HG03025 (cell line): Measurements from ENCODE around the gene SPCS1.

Experiments used
- ATAC-seq: cut with Tn5 transposase; IDR thresholded peaks from one replicate; pipeline ENCODE4 v1.9.1; 2021; ENCODE audit warnings: mild to moderate bottlenecking, moderate library complexity; ENCODE audit not compliant: unreplicated experiment, low FRiP score

Gene SPCS1

DNA sequence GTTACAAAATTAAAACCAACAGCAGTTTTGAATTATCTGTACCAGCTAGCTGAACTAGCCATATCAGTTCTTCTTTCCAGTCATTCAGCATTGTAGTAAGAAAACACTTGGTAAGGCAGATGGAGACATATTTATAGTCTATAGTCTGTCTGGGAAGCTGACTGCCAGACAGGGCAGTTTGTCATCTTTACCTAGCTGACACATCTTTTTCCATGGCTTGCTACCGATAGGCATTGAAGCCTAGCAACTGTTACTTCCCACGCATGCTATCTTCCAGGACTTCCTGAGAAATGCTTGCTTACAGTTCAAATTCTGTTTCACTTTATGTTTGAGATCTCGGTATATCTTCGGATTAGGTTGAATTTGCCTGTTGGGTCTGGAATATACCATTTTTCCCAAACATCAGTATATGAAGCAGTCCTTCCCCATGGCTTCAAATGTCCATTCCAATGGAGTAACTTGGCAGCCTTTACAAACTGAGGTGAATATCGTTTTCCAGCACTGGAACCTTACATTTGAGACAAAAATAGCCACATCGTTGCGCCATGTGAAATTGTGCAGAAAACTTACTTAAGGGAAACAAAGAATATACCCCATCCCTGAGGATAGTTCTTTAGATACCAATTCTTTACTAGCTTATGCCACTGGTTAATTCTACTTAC is 11.2 kb upstream of the SPCS1 start:
- ATAC-seq = no peak

DNA sequence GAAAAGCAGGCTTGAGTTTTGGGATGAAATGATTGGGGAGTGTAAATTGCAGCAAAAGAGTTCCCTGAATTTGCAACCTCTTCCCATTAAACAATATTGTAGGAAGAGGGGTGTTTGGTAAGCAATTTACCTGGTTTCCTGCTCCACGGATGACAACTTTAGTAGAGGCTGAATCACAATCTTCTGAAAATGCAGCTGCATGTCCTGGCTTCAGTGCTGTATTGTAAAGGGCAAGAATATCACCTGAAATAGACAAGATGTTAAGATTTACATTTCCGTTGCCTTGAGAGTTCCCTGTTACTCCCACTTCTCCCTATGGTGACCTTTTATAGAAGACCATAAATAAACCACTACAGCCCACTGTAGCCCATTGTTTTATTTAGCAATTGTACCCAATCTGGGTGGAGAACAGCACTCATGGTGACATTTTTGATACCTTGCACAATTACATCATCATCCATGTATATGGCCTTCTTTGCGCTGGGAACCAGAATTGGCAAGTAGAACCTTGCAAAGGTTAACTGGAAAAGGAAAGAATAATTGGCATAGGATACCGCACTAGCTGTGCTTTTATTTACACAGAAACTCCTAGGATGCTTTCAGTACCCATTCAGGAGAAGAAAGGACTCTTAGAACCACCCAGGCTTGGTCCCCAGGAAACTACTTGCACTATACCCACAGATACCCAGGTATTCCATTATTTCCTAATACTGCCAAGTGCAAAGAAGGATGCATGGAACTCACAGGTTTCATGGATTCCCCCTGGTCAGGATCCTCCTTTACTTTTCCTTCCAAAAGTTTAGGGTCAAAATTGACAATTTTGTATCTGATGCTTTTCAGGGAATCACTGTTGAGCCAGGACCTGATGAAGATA is 9.9 kb upstream of the SPCS1 start:
- no peak for ATAC-seq

DNA sequence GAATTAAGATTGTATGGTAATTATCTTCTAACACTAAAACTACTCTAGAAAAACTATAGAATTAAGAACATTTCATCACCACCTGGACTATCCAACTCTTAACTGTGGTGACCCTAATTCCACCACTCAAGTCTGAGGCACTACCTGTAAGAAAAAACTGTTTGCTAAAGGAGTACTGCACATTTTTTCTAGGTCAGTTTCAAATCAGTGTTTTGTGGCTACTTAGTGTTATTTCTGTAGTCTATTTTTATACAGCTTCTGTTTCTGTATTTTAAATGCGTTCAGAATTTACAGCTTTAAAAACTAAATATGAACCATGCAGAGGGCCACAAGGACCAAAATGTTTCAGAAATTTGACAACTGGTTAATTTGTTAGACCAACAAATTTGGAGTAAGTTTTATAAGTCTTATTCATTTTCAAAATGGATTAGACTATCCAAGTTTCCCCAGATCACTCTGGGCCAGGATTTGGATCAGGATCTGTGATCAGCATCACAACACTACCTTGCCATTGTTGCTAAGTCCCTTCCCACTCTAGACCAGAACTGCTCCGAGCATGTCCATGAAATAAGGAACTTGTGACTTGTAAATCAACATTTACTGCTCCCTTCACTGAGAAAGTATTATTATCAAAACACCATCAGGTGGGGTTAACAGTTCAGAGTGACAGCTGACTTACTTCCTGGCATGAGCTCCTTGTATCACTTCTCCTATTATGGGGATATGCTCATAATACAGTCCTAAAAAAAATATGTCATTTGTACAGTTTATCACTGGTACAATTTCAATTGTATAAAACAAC is 8.9 kb upstream of the SPCS1 start:
- no peak for ATAC-seq

DNA sequence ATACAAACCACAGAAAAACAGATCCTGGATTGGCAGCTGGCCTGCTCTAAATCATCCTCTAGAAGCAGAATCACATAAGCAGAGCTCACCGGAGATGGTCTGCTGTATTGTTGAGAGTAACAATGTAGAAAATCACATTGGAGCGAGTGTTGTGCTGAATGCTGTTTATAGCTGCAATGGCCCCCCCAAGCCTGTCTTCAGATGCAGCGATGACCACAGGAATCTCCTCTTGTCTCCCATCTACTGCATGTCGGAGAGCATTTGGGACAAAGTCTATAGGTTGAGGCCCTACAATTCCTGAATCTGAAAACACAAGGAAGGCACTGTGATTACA is 8.3 kb upstream of the SPCS1 start:
- no peak for ATAC-seq

DNA sequence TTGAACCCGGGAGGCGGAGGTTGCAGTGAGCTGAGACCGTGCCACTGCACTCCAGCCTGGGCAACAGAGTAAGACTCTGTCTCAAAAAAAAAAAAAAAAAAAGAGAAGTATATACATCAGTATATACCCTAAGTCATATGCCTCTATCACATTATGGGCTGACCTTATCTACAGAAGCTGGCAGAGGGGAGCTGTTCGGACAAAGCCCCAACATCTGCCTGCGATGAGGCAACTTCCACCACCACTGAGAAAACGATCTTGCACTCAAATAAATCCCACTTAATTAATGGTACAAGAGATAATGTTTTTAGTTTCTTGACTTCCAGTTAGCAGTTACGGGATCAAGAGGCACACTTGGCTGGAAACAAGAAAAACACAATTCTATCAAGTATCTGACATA is 2.6 kb upstream of the SPCS1 start:
- no peak for ATAC-seq

DNA sequence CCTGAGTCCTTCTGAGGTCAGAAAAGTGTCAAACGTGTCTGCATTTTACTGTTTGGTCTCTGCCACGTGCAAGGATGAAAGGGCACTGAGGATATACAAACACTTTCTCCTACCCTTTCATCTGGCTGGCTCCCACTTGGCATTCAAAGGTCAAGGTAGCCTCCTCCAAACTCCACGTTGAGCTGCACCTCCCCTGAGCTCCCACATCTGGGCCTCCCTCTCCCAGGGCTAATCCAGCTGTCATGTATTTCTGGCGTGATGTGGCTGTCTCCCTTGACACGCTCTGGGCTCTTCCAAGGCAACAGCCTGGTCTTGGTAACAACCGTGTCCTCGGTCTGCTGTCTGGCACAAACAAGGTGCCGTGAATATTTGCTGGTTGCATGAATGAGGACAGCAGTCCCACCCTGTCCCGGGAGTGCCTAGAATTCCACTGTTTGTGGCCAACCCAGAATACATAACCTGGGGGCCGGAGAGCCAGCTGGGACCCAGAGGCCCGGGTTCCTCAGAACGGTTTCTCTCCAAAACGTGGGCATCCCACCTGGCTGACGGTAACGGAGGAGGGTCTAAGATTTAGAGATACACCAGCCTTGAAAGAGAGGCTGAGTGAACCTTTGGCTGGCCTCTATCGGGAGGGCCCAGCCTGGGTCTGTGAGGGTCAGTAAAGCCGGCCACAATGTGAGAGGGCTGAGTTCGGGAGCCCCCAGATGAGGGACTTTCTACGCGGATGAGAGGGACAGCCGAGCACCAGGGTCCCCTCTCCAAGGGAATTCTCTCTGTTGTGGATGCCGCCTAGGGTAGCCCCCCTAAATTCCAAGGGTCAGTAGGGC is 1.1 kb upstream of the SPCS1 start:
- ATAC-seq = no peak

DNA sequence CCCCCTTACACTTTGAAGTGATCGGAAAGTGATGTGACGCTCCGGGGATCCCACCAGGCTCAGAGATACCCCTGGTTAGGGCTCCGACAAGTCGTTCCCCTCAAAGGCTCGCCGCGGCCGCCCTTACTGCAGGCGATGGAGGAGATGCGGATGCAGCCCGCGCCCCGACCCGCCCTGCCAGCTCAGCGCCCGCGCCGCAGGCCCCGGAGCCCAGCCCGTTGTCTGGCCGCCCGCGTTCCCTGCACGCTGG is 543 bp upstream of the SPCS1 start:
- ATAC-seq = no peak

DNA sequence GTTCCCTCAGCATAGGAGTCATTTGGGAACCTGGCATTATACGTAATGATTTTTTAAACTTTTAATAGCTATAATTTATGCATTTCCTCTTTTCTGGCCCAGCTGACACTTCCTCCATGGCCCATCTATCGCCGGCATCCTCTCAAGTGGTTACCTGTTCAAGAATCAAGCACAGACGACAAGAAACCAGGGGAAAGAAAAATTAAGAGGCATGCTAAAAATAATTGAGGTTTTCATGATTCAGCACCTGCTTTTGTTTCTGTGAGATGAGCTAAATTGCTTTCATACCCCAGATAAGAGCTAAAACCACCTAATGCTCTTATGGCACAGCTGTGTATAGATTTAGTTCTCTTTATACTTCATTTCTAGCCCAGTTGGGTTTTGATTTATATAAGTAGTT is 1.7 kb downstream of the SPCS1 start:
- ATAC-seq = no peak

DNA sequence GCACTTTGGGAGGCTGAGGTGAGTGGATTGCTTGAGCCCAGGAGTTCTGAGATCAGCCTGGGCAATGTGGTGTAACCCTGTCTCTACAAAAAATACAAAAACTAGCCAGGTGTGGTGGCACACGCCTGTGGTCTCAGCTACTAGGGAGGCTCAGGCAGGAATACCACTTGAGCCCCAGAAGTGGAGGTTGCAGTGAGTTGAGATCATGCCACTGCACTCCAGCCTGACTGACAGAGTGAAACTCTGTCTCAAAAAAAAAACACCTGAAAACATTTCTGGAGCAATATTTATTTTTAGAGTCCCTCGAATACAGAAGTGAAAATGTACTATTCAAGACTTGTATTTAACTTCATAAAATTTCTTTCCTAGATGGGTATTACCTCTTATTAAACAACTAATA is 4.6 kb downstream of the SPCS1 start:
- no peak for ATAC-seq

DNA sequence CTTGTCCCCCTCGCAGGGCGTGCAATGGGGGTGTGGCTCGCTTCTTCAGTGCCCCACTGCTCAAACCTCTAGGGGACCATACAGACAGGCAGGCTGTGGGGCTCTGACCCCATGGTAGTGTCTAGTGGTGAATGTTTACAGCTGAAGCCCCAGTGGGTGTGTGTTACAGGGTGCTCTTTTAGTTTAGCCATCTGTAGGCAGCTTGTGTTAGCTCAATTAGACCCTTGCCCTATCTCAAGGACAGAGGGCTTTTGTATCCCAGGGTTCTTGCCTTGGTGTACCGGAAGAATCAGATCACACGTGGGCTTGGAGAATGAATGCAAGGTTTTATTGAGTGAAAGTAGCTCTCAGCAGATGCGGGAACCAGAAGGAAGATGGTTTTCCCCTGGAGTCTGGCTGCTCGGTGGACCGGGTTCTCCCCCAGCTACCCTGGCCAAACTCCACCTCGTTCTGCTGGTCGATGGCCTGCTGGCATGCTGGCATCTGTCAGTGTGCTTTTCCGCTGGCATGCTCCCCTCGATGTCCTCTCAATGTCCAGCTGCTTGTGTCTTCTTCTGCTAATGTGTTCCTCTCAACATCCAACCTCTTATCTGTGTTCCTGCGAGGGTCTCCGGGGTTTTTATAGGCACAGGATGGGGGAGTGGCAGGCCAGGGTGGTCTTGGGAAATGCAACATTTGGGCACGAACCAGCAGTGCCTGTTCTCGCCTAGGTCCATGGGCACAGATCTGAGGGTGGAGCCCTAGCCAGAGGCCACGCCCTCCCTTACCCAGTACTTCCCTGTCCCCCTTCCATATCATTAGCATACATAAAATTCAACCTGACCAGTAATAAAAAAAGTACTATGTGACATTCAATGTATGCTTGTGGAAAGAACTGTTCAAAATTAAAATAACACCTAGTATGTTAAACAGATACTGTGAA is 6.6 kb downstream of the SPCS1 start:
- ATAC-seq = no peak

DNA sequence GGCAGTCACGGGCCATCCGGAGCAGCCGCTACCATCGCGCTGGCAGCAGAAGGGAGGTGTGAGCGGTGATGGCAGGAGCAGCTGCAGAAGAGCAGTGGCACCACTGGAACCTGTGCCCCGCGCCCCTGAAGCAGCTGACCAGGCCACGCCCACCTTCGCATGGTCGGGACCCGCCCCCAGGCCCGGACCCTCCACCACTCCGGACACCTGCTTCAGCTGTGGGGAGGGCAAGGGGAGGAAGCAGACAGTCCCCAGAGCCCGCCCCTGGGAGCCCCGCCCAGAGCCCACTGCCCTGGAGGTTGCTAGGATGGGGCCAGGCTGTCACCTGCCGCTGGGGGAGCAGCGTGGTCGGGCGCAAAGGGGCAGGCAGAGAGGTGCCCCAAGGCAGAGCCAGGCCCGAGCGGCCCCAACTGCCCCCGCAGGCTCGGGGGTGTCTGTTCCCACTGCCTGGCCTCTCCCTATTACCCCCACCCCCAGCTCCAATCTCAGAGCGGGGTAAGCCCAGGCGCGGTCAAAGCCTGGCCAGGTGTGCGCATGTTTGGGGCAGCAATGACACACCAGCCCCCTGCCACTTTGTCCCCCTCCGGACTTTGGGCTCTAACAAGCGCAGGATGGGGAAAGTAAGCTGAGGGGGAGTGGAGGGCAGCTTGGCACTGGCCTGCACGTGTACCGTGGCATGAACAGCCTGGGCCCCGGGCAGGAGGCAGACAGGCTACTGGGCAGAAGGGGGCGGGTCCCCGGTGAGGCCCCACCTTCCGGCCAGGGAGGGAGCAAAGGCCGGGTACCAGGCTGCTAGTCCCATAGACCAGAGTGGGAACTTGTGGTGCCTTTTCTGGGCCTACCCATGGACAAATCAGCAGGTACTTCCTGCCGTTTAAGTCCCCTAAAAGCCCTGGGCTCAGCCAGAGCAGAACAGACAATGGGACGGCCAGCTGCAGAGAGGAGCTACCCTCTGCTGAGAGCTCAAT is 8.7 kb downstream of the SPCS1 start:
- no peak for ATAC-seq

DNA sequence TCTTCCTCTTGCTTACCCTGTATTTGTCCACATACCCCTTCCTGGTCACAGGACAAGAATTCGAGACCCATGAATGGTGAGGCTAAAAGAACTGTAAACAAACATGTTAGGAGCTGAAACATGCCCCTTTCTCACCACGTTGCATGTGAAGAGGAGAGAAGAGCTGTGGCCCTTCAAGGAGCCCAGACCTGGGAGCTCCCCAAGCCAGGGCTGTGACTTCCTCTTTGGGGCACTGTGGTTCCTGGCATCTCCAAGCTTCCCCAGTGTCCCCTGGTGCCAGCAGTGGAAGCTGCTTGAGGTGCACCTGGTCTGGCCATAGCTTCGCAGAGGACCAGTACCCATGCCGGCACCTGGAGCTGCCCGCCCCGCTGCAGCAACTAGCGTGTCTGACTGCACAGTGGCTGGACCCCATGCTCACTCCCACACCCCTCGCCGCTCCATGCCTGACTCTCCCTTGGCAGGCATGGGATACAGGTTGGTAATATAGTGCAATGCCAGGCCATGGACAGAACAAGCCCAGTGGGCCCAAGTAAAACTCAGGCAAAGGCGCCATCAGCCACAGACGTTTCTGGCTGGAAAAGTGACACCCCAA is 9.9 kb downstream of the SPCS1 start:
- ATAC-seq = no peak

DNA sequence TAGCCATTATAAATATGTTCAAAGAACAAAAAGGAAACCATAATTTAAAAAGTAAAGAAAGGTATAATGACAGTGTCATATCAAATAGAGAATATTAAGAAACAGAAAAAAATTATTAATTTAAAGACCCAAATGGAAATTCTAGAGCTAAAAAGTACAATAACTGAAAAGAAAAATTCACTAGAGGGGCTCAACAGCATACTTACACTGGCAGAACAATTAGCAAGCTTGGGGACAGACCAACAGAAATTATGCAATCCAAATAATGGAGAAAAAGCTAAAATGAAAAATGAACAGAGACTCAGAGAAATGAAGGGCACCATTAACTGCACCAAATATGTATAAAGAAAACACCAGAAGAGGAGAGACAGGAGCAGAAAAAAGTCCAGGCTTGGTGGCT is 13.7 kb downstream of the SPCS1 start:
- ATAC-seq = no peak

DNA sequence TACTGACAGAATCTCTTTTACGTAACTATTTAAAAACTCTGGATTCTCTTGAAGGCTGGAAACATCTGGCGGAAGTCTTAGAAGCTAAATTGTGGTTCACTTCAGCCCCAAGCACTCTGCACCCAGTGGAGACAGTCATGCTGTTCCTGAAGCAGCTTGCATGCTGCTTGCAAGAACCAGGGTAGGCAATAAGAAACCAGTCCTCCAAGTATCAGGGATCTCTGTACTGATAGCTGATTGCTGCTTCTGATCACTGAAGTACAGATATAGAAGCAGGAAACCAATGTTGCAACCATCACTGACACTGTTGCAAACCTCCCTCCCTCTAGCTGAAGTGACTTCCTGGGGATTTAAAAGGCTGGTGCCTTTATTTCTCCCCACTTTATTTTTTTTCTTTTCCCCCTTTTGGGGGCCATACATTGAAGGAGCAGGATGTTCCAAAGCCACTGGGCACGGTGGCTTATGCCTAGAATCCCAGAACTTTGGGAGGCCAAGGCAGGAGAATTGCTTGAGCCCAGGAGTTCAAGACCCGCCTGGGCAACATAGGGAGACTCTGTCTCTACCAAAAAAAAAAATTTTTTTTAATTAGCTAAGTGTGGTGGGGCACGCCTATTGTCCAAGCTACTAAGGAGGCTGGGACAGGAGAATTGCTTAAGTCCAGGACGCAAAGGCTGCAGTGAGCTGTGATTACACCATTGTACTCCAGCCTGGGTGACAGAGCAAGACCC is 15.3 kb downstream of the SPCS1 start:
- peak; percentile 43 for ATAC-seq

DNA sequence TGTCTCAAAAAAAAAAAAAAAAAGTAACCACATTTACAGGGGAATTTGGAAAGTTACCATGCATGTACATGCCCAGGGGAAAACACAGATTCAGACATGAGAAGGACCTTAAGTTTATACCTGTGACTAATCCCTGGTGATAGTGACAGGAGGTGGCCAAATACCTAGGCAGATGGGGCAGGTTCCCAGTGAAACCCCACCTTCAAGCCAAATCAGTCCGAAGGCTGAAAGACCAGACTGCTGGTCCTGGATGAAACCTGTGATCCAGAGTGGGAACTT is 15.8 kb downstream of the SPCS1 start:
- ATAC-seq = no peak

DNA sequence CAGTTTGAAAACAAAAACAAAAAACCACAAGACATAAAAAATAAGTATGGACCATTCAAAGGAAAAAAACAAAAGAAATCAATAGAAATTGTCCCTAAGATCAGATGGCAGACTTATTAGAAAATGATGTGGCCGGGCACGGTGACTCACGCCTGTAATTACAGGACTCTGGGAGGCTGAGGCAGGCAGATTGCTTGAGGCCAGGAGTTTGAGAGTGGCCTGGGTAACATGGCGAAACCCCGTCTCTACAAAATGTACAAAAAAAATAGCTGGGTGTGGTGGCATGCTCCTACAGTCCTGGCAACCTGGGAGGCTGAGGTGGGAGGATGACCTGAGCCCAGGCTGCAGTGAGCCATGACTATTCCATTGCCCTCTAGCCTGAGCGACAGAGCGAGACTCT is 16.6 kb downstream of the SPCS1 start:
- ATAC-seq = no peak

DNA sequence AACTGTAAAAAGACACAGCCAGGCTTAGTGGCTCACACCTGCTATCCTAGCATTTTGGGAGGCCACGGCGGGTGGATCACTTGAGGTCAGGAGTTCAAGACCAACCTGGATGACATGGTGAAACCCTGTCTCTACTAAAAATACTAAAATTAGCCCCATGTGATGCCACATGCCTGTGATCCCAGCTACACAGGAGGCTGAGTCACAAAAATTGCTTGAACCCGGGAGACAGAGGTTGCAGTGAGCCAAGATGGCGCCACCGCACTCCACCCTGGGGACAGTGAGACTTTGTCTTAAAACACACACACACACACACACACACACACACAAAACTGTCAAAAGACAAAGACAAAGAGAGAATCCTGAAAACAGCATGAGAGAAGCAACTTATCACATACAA is 18.0 kb downstream of the SPCS1 start:
- no peak for ATAC-seq

DNA sequence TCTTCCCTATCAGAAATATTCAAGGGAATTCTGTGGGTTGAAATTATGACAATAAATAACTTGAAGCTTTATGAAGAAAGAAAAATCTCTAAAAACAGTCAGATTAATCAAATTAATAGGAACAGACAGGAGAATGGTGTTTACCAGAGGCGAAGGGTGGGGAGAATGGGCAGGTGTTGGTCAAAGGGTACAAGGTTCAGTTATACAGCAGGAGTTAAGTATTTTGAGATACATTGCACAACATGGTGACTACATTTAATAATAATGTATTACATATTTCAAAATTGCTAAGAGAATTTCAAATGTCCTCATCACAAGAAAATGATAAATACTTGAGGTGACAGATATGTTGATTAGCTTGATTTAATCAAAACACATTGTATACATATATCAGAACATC is 18.6 kb downstream of the SPCS1 start:
- ATAC-seq = no peak
